Measurements from ENCODE around the gene PRR12.

Gene PRR12

DNA sequence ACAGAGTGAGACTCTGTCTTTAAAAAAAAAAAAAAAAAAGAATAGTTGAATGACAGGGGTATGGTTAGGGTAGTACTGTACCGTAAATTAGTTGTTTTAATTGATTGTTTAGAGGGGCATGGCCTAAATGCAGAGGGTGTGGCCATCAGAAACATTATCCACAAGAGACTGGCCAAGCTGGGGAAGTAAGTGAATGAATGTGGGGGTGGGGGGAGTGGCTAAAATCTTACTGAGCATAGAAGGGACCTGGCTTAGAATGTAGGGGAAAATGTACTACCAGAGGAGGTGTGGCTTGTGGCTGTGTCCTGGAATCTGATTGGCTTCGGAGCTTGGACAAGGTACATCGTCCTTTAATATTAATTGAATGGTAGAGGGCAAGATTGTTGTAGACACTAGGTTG is 78.5 kb downstream of the PRR12 start:
- DNase-seq, result no peak

GRCh38 chr19:49672131-49672919 is 81.3 kb downstream of the PRR12 start:
- DNase-seq, result peak; percentile 75

All from activated CD4-positive, alpha-beta T cell treated with anti-CD3 and anti-CD28 coated beads, Interleukin-2, amount 50 U/mL, for 1 hour (primary cell).